Ovary (tissue), 3 donors: ENCODE measurements around the gene CEP350.

Experiments used
- EP300 ChIP-seq: sonication (generic); formaldehyde crosslinking; IDR thresholded peaks from one replicate; pipeline ENCODE4 v1.6.1; 2017; ENCODE audit warnings: antibody characterized with exemption
- POLR2A ChIP-seq: fragments of 450-650 bp; IDR thresholded peaks from one replicate; pipeline ENCODE4 v1.6.1; 2017; ENCODE audit warnings: antibody characterized with exemption, mild to moderate bottlenecking, moderate library complexity
- TF ChIP-seq, protein P1 (sequence below), 3 donors: fragments of 450-650 bp in 2 of 3; fragments of 200-600 bp in 1 of 3; IDR thresholded peaks; one replicate each; pipeline versions ENCODE4 v1.5.1 to v1.8.0; 2016 to 2022; ENCODE audit warnings: antibody characterized with exemption in 3 of 3, mild to moderate bottlenecking in 1 of 3
- donor health status: DM: no; HTN: no; CAD: no.

DNA sequence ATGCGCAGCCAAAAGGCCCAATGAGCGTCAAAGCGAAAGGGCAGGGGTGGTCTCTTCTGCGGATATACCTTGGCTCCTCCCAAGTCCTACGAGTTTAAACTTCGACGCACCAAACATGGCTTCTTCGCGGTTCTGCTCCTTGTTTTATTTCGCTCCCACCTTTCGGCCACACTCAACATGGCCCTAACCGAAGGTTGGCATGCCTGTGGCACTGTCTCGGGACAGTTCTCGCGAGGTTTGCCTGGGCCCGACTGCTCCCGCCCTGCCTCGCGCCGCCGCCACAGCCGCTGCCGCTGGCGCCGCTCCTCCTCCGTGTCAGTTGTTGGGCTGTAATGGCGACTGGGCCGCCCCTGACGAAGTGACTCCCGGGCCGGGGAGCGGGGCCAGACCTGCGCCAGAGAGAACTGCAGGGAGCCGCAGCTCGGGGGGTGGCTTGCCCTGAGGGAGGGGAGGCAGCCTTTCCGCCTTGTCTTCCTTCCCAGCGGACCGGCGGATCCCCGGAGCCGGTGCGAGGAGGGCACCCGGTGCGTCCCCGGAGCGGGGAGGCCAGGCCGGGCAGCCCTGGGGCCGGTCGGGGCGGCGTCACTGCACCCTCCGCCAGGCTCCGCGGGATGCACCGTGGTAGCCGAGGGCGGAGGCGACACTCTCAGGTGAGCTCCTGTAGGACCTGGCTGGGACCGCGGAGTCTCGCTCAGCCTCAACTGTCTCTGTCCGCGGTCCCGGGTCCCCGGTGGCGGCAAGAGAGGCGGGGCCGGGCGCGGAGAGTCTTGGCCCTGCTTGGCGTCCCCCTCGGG is at the start of gene CEP350:
- TF ChIP-seq, protein P1, sequence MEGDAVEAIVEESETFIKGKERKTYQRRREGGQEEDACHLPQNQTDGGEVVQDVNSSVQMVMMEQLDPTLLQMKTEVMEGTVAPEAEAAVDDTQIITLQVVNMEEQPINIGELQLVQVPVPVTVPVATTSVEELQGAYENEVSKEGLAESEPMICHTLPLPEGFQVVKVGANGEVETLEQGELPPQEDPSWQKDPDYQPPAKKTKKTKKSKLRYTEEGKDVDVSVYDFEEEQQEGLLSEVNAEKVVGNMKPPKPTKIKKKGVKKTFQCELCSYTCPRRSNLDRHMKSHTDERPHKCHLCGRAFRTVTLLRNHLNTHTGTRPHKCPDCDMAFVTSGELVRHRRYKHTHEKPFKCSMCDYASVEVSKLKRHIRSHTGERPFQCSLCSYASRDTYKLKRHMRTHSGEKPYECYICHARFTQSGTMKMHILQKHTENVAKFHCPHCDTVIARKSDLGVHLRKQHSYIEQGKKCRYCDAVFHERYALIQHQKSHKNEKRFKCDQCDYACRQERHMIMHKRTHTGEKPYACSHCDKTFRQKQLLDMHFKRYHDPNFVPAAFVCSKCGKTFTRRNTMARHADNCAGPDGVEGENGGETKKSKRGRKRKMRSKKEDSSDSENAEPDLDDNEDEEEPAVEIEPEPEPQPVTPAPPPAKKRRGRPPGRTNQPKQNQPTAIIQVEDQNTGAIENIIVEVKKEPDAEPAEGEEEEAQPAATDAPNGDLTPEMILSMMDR (IDR thresholded peaks at IDR 0.05), result peak in 1 of 3 donors; percentile 20
- peak; percentile 77 for TF ChIP-seq POLR2A
- TF ChIP-seq EP300, result no peak
